ENCODE data around the gene OR13C5.
"Not testable (repeated sequence)": the region's sequence is repeated elsewhere in the genome, so short reads cannot be mapped to it uniquely, and the experiment has no call there.

OR13C5 gene, protein sequence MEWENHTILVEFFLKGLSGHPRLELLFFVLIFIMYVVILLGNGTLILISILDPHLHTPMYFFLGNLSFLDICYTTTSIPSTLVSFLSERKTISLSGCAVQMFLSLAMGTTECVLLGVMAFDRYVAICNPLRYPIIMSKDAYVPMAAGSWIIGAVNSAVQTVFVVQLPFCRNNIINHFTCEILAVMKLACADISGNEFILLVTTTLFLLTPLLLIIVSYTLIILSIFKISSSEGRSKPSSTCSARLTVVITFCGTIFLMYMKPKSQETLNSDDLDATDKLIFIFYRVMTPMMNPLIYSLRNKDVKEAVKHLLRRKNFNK

DNA sequence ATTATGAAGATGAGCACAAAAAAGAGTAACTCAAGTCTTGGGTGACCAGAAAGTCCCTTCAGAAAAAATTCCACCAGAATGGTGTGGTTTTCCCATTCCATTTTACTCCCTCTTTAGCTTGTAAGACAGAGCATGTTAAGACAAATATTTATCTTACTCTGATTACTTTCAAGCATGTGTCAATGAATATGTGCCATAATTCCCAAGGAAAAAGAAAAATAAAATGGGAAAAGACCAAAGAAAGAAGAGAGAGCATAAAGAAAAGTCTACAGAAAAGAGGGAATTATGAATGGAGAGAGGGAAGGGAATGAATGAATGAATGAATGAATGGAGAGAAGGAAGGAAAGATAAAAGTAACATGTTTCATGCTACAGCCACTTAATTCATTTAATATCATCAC lies at the start of gene OR13C5:
Gene OR13C5 (minus strand): TSS at position 101 of the 400 bp plus-strand sequence. CDS start 0 bp downstream, at position 101.
- DNase-seq, result not testable (repeated sequence)

DNA sequence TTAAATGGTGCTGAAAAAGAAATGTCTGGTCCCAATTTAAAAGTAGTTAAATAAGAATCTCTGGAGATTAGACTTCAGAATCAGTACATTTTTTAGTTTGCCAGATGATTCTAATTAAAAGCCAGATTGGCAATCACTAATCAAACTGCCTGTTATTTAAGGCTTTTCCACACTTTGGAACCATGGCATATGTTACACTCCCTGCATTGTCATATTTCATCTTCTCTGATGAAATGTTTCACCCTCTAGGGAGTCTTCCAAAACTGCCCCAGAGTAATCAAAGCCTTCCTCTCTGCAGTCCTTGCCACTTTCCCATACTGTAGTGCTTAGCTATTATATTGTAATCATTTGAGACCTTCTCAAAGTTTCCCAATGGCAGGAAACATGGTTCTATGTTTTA lies 36.2 kb upstream of the OR13C5 start:
- DNase-seq, result no peak

DNA sequence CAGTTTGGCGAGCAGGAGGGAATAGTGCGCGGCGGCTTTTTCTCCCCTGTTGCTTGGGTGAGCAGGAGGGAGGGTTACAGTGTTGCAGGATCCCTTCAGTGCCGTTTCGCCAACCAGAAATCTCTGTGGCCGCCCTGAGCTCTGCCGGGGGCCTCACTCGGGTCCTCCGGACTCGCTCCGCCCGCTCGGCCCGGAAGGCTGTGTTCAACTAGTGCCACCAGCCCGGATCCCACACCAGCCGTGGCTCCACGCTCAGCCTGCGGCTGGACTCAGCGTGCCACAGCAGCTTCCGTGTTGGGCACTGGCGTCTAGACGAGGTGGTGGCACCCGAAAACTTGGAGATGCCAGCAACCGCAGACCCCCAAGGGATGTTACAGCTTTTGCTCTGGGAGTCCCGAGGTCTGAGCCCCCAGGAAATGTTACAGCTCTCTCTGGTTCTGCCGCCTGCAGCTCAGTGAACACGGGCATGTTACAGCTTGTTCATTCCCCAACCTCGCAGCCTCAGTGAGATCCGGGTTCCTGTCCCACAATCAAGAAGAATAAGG lies 34.8 kb upstream of the OR13C5 start:
- no peak for DNase-seq

DNA sequence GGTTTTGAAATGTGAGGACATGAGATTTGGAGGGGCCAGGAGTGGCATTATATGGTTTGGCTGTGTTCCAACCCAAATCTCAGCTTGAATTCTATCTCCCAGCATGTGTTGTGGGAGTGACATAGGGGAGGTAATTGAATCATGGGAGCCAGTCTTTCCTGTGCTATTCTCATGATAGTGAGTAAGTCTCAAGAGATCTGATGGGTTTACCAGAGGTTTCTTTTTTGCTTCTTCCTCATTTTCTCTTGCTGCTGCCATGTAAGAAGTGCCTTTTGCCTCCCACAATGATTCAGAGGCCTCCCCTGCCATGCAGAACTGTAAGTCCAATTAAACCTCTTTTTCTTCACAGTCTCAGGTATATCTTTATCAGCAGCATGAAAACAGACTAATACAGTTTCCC lies 26.8 kb upstream of the OR13C5 start:
- DNase-seq, result not testable (repeated sequence)

DNA sequence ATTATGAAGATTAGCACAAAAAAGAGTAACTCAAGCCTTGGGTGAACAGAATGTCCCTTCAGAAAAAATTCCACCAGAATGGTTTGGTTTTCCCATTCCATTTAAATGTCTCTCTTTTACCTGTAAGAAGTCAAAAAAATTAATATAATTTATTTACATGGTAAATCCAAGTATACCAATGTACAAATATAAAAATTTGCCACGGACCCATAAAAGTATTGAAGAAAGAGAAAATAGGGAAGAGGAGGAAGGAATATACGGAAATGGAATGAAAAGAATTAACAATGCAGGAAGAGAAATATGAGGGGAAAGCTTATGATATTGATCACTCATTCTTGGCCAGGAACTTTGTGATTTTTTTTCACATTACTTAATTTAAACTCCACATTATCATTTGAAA lies 18.9 kb upstream of the OR13C5 start, which contains the start of gene OR13C9:
Gene OR13C9 (minus strand): TSS at position 101 of the 400 bp plus-strand sequence. CDS start 0 bp downstream, at position 101.
- DNase-seq, result no peak

DNA sequence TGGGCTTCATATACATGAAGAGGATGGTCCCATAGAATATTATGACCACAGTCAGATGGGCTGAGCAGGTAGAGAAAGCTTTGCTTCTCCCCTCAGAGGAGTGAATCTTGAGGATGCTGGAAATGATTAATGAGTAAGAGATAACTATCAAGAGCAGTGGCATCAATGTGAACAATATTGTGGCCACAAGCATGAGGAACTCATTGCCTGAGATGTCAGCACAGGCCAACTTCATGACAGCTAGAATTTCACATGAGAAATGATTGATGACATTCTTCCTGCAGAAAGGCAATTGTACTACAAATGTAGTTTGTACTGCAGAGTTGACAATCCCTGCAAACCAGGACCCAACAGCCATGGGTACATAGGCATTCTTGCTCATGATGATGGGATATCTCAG lies 18.2 kb upstream of the OR13C5 start:
- no peak for DNase-seq

DNA sequence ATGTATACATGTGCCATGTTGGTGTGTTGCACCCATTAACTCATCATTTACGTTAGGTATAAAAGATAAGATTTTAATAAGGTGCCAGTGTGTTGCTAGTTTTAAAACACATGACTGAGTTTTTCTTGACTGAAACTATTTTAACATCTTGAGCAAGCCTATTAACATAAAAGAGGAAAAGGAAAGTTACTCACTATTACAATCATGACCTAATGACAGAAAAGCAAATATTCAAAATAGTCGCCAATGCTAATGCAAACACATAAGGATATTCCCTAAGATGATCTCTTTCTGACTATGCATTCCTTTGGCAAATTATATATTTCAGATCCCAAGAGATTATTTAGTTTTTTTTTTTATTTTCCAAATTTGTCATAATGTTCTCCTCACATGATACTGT lies 12.0 kb upstream of the OR13C5 start:
- DNase-seq, result no peak

DNA sequence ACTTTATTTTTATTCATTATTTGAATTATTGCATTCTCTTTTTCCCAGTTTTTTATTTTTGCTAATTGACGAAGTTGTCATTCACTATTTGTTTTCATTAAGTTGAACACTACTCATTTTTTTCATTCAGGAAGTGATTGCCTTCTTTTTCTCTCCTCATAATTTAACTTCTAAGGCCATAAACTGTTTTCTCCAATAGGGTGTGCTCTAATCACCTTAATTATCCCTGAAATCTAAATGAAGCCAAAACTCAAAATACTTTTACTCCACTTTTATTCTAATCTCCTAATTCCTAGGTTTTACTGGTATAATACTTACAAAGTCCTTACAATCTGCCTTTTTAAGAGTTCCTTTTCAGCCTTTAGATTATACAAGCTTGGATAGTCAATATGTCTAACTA lies 9.1 kb upstream of the OR13C5 start:
- DNase-seq, result no peak

DNA sequence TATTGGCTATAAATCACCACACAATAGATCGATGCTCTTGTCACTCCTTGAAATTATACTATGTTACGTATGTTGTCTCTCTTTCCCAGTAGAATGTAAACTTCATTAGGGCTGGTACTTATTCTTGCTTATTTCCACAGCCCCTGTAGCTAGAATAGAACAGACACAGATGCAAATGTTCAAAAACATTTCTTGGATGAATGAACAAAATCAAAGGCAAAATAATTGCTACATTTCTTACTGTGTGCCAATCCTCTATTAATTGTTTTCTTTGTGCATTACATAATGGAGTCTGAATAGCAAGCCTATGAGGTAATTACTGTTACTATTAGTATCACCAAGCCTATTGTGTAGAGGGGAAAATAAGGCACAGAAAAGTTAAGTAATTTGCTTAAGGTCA lies 6.9 kb upstream of the OR13C5 start:
- no peak for DNase-seq

DNA sequence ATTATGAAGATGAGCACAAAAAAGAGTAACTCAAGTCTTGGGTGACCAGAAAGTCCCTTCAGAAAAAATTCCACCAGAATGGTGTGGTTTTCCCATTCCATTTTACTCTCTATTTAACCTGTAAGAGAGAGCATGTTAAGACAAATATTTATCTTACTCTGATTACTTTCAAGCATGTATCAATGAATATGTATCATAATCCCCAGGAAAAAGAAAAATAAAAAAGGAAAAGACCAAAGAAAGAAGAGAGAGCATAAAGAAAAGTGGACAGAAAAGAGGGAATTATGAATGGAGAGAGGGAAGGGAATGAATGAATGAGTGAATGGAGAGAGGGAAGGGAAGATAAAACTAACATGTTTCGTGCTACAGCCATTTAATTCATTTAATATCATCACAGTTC lies 6.3 kb upstream of the OR13C5 start, which contains the start of gene OR13C2:
Gene OR13C2 (minus strand): TSS at position 101 of the 400 bp plus-strand sequence. CDS start 0 bp downstream, at position 101.
- not testable (repeated sequence) for DNase-seq

DNA sequence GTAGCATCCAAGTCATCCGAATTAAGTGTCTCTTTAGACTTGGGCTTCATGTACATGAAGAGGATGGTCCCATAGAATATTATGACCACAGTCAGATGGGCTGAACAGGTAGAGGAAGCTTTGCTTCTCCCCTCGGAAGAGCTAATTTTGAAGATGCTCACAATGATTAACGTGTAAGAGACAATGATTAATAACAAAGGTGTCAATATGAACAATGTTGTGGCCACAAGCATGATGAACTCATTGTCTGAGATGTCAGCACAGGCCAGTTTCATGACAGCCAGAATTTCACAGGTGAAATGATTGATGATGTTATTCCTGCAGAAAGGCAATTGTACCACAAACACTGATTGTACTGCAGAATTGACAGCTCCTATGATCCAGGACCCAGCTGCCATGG lies 5.6 kb upstream of the OR13C5 start:
- DNase-seq, result no peak

DNA sequence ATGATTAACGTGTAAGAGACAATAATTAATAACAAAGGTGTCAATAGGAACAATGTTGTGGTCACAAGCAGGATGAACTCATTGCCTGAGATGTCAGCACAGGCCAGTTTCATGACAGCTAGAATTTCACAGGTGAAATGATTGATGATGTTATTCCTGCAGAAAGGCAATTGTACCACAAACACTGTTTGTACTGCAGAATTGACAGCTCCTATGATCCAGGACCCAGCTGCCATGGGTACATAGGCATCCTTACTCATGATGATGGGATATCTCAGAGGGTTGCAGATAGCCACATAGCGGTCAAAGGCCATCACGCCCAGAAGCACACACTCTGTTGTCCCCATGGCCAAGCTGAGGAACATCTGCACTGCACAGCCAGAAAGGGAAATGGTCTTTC lies 464 bp downstream of the OR13C5 start:
- DNase-seq, result not testable (repeated sequence)

DNA sequence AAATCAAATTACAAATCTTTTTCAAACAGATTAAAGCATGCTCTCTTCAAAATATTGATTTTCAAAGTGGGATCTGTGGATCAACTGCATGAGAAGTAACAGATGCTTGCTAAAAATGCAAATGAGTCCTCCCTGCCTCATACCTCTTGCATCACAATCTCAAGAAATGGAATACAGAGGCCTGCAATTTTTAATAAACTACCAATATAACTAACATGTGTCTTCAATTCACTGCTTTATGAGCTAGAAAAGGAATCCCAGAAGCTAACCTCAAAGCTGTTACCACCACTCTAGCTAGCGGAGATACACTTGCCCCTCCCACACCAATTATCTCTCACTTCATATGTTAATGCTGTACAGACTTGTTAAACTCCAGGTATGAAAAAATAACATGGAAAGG lies 9.6 kb downstream of the OR13C5 start:
- DNase-seq, result no peak

DNA sequence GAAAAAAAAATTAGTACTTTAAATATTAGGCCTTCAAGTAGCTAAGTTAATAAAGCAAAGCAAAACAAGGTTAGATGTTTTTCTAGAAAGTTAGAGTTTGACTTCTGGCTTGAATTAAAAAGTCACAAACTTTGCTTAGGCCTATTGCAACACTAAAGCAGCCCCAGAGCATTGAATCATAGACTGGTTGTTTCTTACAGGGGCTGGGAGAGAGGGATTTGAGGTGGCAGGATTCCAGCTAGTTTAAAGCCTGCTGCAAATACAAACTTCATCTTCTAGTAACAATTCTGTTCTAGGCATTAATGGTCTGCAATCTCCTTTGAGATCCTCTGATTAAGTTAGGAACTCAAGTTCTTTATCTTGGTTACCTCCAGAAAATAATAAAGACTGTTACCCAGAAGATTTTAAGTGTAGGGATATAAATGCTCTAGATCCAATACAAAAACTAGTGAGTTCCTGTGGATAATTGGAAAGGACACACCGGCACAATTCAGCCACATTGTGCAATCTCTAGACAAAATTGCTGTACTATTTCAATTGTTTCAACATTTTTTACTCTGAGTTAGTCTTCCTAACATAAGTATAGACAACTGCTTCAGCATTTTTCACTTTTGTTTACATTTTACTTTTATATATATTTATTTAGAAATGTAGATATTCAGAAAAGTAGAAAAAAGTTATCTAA lies 12.6 kb downstream of the OR13C5 start:
- DNase-seq, result no peak

DNA sequence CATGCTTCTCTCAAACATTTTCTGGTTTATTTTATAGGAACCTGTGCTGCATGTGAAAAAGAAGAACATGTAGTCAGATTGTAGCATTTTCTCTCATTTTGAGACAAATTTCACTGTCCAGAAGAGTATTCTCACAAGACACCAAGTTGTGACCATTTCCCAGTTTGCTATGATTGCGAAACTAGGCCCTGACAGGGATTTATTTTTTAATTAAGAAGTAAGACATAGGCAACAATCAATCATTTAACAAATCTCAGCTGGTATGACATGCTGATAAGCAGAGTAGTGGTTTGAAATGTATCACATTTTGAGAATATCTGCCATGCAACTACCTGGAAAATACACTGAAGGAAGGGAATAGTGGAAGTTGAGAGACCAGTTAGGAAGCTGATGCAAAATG lies 18.7 kb downstream of the OR13C5 start:
- no peak for DNase-seq

DNA sequence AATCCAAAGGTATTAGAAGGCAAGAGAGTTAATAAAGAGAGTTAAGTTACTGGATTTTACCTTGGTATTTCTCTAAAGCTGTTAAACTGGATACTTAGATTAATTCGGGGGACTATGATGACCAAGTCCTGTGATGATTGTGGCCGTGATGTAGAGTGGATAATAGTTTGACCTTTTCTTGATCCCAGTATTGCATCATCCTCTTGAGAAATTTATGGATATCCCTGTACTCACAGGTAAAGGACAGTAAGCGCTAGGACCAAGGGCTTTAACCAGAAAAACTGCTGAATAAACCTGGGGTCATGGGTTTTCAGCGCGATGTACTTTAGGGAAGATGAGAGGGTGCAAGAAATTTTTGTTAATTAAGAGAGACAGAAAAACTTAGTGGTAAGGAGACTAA lies 21.9 kb downstream of the OR13C5 start:
- DNase-seq, result no peak

DNA sequence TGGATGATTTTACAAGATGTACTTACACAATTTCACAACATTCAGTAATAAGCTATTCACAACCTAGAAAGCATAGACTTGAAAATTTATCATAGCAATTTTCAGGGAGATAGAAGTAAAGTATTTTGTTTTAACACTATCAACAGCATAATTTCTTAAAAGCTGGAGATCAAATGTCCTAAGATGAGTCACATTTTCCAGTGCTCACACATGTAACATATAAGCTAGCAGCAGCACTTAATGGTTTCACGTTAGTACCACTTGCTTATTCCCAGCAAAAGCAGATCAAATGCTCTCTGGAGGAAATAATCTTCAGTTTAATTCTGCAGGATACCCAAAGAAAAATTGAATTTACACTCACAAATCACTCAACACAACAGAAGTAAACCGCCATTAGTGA lies 23.8 kb downstream of the OR13C5 start:
- DNase-seq, result no peak

DNA sequence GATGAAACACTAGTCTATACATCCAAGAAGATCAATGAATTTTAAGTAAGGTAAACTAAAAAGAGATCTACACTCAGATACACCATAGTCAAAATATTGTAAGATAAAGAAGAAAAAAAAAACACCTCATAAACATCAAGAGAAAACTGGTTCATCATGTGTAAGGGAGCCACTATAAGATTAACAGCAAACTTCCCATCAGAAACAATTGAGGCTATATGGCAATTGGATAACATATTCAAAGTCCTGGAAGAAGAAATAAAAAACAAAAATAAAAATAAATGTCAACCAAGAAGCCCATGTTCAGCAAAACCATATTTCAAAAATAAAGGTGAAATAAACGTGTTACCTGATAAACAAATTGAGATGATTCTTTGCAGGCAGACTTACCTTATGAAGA lies 26.6 kb downstream of the OR13C5 start:
- no peak for DNase-seq

DNA sequence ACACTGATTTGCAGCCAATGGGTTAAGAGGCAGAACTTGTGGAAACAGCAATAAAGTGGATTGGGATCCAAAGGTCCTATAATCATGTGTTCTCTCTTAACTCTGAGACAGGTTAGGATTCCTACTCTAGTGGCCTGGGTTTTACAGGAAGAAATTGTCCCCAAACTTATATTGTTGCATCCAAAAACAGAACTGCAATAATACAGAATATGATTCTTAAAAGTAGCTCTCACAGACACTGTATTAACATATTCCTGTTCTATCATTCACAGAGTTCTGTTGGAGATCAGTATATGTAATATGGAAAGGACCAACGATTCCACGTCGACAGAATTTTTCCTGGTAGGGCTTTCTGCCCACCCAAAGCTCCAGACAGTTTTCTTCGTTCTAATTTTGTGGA lies 30.3 kb downstream of the OR13C5 start, which contains the start of gene OR13C8:
Gene OR13C8 (plus strand): TSS at position 301 of the 400 bp plus-strand sequence. CDS start 0 bp downstream, at position 301.
- DNase-seq, result no peak

DNA sequence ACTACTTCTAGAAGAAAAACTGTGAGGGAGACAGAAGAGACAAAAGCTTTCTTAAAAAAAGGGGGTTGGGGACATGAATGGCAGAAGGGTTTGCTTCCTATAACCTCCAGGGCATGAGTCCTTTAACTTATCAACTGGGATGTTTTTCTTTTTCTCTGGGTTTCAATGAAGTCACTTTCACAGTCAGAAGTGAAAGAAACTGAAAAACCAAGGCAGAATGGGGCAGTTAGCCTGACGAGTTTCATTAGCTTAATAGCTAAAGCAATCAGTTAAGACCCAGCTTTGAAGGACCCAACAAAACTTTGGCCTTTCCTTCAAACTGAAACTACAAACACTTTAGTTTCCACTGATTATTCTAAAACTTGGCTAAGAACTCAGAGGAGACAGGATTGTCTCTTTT lies 34.9 kb downstream of the OR13C5 start:
- no peak for DNase-seq

DNA sequence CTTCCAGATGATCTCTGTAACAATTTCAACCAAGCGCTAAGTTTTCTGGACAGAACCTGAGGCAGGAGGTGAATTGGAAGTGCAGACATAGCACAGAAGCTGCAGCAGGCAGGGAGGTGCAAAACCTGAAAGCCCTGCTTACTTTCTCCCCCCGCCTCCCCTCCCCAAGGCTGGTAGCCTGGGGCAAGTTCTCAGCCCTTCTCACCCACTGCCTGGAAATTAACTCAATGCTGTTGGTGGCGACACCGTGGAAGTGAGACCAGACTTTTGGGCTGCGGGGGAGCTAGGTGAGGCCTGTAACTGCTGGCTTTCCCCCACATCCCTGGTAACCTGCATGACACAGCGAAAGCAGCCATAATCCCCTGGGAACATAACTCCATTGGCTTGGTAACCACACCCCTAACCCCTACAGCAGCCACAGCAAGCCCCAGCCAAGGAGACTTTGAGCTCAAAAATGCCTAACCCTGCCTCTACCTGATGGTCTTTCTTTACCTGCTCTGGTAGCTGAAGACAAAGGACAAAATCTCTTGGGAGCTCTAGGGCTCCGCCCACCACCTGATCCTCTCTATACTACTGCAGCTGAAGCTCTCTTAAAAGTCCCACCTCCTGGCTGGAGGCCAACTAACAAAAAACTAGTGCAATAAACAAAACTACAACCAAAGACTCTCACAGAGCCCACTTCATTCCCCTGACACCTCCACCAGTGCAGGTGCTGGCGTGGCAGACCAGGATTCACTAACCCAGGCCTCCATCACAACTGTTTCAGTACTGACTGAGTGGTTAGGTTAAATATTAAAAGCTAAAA lies 42.2 kb downstream of the OR13C5 start:
- no peak for DNase-seq

DNA sequence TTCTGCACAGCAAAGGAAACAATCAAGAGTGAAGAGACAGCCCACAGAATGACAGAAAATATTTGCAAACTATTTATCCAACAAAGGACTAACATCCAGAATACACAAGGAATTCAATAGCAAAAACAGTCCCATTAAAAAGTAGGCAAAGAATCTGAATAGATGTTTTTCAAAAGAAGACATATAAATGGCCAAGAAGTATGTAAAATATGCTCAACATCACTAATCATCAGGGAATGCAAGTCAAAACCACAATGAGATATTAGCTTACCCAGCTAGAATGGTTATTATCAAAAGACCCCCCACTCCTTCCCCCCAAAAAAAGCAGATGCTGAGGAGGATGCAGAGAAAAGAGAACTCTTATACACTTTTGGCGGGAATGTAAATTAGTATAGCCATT lies 43.7 kb downstream of the OR13C5 start:
- no peak for DNase-seq

DNA sequence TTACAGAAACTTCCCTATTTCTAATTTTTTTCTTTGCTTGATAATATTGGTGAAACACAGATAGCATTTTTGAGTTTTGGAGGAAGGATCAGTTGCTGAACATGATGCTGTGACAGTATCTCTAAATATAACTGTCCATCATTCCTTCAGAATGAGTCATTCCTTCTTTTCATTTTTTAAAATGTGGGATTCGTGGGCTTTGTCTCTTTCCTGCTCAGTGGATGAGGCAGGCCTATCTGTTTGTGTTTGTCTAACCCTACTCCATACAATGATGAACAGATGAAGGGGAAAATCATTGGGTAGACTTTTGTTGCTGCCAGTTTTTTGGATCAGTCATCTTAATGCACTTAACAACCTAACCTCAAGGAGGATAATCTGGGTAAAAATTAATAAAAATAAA lies 46.0 kb downstream of the OR13C5 start:
- no peak for DNase-seq

All from bone marrow (tissue), 2 donors.